Measurements from ENCODE around the gene BMPR2.

The BMPR2 gene

GRCh38 chr2:202387608-202388342, 11.6 kb downstream of the BMPR2 start:
- H3K9me3 ChIP-seq (ENCODE audit: insufficient read depth, low read length), result no peaks in the 10 kb centered on the region
- peaks cover 6% of the 10 kb centered on the region for H3K36me3 ChIP-seq (ENCODE audit: insufficient read depth, insufficient read length, low read length)
- H3K4me3 ChIP-seq (ENCODE audit: insufficient read length, low read depth), result no peak overlapping the region
- H3K27me3 ChIP-seq (ENCODE audit: insufficient read depth, insufficient read length), result no peaks in the 10 kb centered on the region
- H3K4me1 ChIP-seq (ENCODE audit: insufficient read depth, insufficient read length), result no peaks in the 10 kb centered on the region
- TF ChIP-seq SUZ12 (IDR thresholded peaks at IDR 0.05; ENCODE audit: extremely low read depth, insufficient read depth, insufficient read length) (no peak), ZNF274 (IDR thresholded peaks at IDR 0.05; ENCODE audit: low read depth, low read length) (no peak), YY1 (IDR thresholded peaks at IDR 0.05; ENCODE audit: insufficient read depth, insufficient read length) (no peak)
- no peak overlapping the region for H3K9ac ChIP-seq (ENCODE audit: insufficient read length, low read depth)
- no peak for DNase-seq (ENCODE audit: low read depth, low spot score)

DNA sequence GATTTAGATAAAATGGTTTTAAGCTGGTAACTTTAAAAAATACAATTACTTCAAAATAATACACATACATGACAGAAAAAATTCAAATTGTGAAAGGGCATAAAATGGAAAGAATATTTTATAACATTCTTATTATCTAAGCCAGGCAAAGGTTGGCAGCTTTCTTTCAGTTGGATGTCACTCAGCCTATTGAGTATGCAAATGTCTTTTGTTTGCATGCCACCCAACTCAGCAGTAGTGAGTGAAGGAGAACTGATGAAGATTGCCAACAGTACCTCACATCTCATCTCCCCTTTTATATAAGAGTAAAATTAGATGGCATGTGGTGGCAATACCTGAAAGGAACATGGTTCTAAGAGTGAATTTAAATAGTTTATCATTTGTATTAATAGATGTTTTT, 24.8 kb downstream of the BMPR2 start:
- no peaks in the 10 kb centered on the region for H3K4me1 ChIP-seq (ENCODE audit: insufficient read depth, insufficient read length)
- peaks cover 4% of the 10 kb centered on the region for H3K36me3 ChIP-seq (ENCODE audit: insufficient read depth, insufficient read length, low read length)
- no peak overlapping the region for H3K9ac ChIP-seq (ENCODE audit: insufficient read length, low read depth)
- TF ChIP-seq YY1 (IDR thresholded peaks at IDR 0.05; ENCODE audit: insufficient read depth, insufficient read length) (no peak), SUZ12 (IDR thresholded peaks at IDR 0.05; ENCODE audit: extremely low read depth, insufficient read depth, insufficient read length) (no peak), ZNF274 (IDR thresholded peaks at IDR 0.05; ENCODE audit: low read depth, low read length) (no peak)
- H3K4me3 ChIP-seq (ENCODE audit: insufficient read length, low read depth), result no peak overlapping the region
- no peaks in the 10 kb centered on the region for H3K9me3 ChIP-seq (ENCODE audit: insufficient read depth, low read length)
- H3K27me3 ChIP-seq (ENCODE audit: insufficient read depth, insufficient read length), result no peaks in the 10 kb centered on the region
- no peak for DNase-seq (ENCODE audit: low read depth, low spot score)

DNA sequence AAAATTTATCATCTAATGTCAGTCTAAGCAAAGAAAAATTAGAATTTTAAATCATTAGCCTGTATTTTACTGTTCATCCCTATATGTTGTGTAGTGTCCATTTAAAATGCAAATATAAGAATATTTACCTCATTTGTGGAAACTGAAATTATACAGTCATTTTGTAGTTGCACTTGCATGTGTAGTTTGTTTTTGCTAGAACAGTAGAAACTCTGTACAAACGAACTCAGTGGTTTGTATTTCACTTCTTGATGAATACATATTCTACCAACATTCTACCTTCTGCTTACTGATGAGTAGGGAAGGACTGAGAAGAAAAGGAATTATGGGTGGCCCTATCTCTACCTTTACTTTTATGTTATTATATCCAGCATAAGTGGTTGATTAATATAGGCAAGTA, 29.7 kb downstream of the BMPR2 start:
- TF ChIP-seq ZNF274 (IDR thresholded peaks at IDR 0.05; ENCODE audit: low read depth, low read length), result no peak
- no peak for TF ChIP-seq YY1 (IDR thresholded peaks at IDR 0.05; ENCODE audit: insufficient read depth, insufficient read length)
- no peak for TF ChIP-seq SUZ12 (IDR thresholded peaks at IDR 0.05; ENCODE audit: extremely low read depth, insufficient read depth, insufficient read length)
- Histone ChIP-seq H3K9me3 (ENCODE audit: insufficient read depth, low read length) (no peaks in the 10 kb centered on the region), H3K9ac (ENCODE audit: insufficient read length, low read depth) (no peak overlapping the region), H3K4me3 (ENCODE audit: insufficient read length, low read depth) (no peak overlapping the region), H3K36me3 (ENCODE audit: insufficient read depth, insufficient read length, low read length) (peaks cover 4% of the 10 kb centered on the region), H3K27me3 (ENCODE audit: insufficient read depth, insufficient read length) (no peaks in the 10 kb centered on the region), H3K4me1 (ENCODE audit: insufficient read depth, insufficient read length) (no peaks in the 10 kb centered on the region)
- no peak for DNase-seq (ENCODE audit: low read depth, low spot score)

- H3K9me3 ChIP-seq (ENCODE audit: insufficient read depth, low read length), result no peaks in the 10 kb centered on the region
- H3K36me3 ChIP-seq (ENCODE audit: insufficient read depth, insufficient read length, low read length), result peaks cover 4% of the 10 kb centered on the region
- H3K4me3 ChIP-seq (ENCODE audit: insufficient read length, low read depth), result no peak overlapping the region
- TF ChIP-seq SUZ12 (IDR thresholded peaks at IDR 0.05; ENCODE audit: extremely low read depth, insufficient read depth, insufficient read length), result no peak
- no peak overlapping the region for H3K9ac ChIP-seq (ENCODE audit: insufficient read length, low read depth)
- H3K27me3 ChIP-seq (ENCODE audit: insufficient read depth, insufficient read length), result no peaks in the 10 kb centered on the region
- DNase-seq (ENCODE audit: low read depth, low spot score), result no peak
- no peaks in the 10 kb centered on the region for H3K4me1 ChIP-seq (ENCODE audit: insufficient read depth, insufficient read length)
Measured at GRCh38 chr2:202406445-202406978, 30.4 kb downstream of the BMPR2 start.

- H3K27me3 ChIP-seq (ENCODE audit: insufficient read depth, insufficient read length), result no peaks in the 10 kb centered on the region
- H3K4me1 ChIP-seq (ENCODE audit: insufficient read depth, insufficient read length), result no peaks in the 10 kb centered on the region
- no peak for DNase-seq (ENCODE audit: low read depth, low spot score)
- H3K4me3 ChIP-seq (ENCODE audit: insufficient read length, low read depth), result no peak overlapping the region
- no peak for TF ChIP-seq ZNF274 (IDR thresholded peaks at IDR 0.05; ENCODE audit: low read depth, low read length)
- TF ChIP-seq YY1 (IDR thresholded peaks at IDR 0.05; ENCODE audit: insufficient read depth, insufficient read length), result no peak
- TF ChIP-seq SUZ12 (IDR thresholded peaks at IDR 0.05; ENCODE audit: extremely low read depth, insufficient read depth, insufficient read length), result no peak
- H3K9me3 ChIP-seq (ENCODE audit: insufficient read depth, low read length), result no peaks in the 10 kb centered on the region
- peaks cover 4% of the 10 kb centered on the region for H3K36me3 ChIP-seq (ENCODE audit: insufficient read depth, insufficient read length, low read length)
- H3K9ac ChIP-seq (ENCODE audit: insufficient read length, low read depth), result no peak overlapping the region
Measured at GRCh38 chr2:202408546-202409140, 32.5 kb downstream of the BMPR2 start.

DNA sequence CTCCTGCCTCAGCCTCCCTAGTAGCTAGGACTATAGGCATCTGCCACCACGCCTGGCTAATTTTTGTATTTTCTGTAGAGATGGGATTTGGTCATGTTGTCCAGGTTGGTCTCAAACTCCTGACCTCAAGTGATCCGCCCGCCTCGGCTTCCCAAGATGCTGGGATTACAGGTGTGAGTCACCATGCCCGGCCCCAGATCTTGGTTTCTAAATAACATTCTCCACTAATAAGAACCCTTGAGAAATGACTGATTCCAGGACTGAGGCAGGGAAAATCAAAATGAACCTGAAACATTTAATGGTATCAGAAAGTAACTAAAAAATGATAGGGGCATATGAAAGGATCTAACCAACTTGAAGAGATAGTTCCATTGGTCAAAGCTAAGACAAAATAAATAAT, 34.0 kb downstream of the BMPR2 start:
- no peaks in the 10 kb centered on the region for H3K36me3 ChIP-seq (ENCODE audit: insufficient read depth, insufficient read length, low read length)
- H3K9ac ChIP-seq (ENCODE audit: insufficient read length, low read depth), result no peak overlapping the region
- H3K27me3 ChIP-seq (ENCODE audit: insufficient read depth, insufficient read length), result no peaks in the 10 kb centered on the region
- DNase-seq (ENCODE audit: low read depth, low spot score), result no peak
- no peaks in the 10 kb centered on the region for H3K9me3 ChIP-seq (ENCODE audit: insufficient read depth, low read length)
- no peaks in the 10 kb centered on the region for H3K4me1 ChIP-seq (ENCODE audit: insufficient read depth, insufficient read length)
- no peak for TF ChIP-seq ZNF274 (IDR thresholded peaks at IDR 0.05; ENCODE audit: low read depth, low read length)
- no peak for TF ChIP-seq YY1 (IDR thresholded peaks at IDR 0.05; ENCODE audit: insufficient read depth, insufficient read length)
- no peak for TF ChIP-seq SUZ12 (IDR thresholded peaks at IDR 0.05; ENCODE audit: extremely low read depth, insufficient read depth, insufficient read length)
- H3K4me3 ChIP-seq (ENCODE audit: insufficient read length, low read depth), result no peak overlapping the region

DNA sequence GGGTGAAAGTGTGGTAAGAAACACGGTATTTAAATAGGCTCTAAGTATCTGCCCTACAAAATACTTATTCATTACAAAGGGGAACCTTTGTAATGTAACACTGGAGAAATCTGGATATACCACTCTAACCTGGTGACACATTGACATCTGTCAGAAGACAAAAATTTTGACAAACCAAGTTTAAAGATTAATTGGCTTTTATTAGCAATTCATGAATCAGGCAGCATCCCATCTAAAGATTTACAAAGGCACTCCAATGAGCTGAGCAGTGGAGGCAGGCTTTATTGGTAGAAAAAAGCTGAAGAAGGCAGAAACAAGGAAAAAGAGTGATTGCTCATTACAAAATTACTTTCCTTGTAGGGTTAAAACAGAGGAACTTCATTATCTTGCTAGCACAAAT, 35.0 kb downstream of the BMPR2 start:
- Histone ChIP-seq H3K36me3 (ENCODE audit: insufficient read depth, insufficient read length, low read length) (no peaks in the 10 kb centered on the region), H3K9ac (ENCODE audit: insufficient read length, low read depth) (no peak overlapping the region), H3K9me3 (ENCODE audit: insufficient read depth, low read length) (no peaks in the 10 kb centered on the region), H3K27me3 (ENCODE audit: insufficient read depth, insufficient read length) (no peaks in the 10 kb centered on the region), H3K4me1 (ENCODE audit: insufficient read depth, insufficient read length) (no peaks in the 10 kb centered on the region), H3K4me3 (ENCODE audit: insufficient read length, low read depth) (no peak overlapping the region)
- no peak for TF ChIP-seq ZNF274 (IDR thresholded peaks at IDR 0.05; ENCODE audit: low read depth, low read length)
- TF ChIP-seq SUZ12 (IDR thresholded peaks at IDR 0.05; ENCODE audit: extremely low read depth, insufficient read depth, insufficient read length), result no peak
- no peak for TF ChIP-seq YY1 (IDR thresholded peaks at IDR 0.05; ENCODE audit: insufficient read depth, insufficient read length)
- DNase-seq (ENCODE audit: low read depth, low spot score), result no peak
